Erythroblast (primary cell): ENCODE results near the gene GPT2.

Source experiments
- GATA1 ChIP-seq: IDR thresholded peaks from 2 replicates; pipeline ENCODE4 v1.6.1; 2011; ENCODE audit warnings: low read depth, mild to moderate bottlenecking, control low read depth, low read length, moderate library complexity
- POLR2A ChIP-seq: IDR thresholded peaks from 2 replicates; pipeline ENCODE4 v1.6.1; 2011; ENCODE audit warnings: mild to moderate bottlenecking, low read length

GRCh38 chr16:46891910-46892309, 7.7 kb downstream of the GPT2 start:
- no peak for TF ChIP-seq POLR2A
- no peak for TF ChIP-seq GATA1
